Spleen (tissue), 7 donors: ENCODE results near the gene MOGAT2.
"Not testable (repeated sequence)": the region's sequence is repeated elsewhere in the genome, so short reads cannot be mapped to it uniquely, and the experiment has no call there.

Experiments used
- POLR2A ChIP-seq, 3 donors: fragments of 450-650 bp; IDR thresholded peaks; one replicate each; pipeline ENCODE4 v1.5.1; 2017; ENCODE audit warnings: antibody characterized with exemption in 3 of 3, mild to moderate bottlenecking in 1 of 3
- TF ChIP-seq, protein P1 (sequence below), 11 experiments: fragments of 200-600 bp in 7 of 11; fragments of 450-650 bp in 4 of 11; sonication (generic) in 4 of 11; IDR thresholded peaks in 8 of 11; conservative IDR thresholded peaks in 3 of 11; 1 replicate in 7 of 11; 2 replicates in 4 of 11; pipeline versions ENCODE4 v1.4.0 to v1.8.0; 2016 to 2021; ENCODE audit warnings: antibody characterized with exemption in 11 of 11, inconsistent platforms in 4 of 11, mild to moderate bottlenecking in 1 of 11
- donor health status: DM: no; HTN: no; CAD: no; lungs with moderate emphysema.
- donor health status: DM: no; HTN: no; CAD: no.
- donor health status: DM: no; HTN: no; CAD: no.

GRCh38 chr11:75683856-75684255 is 33.8 kb upstream of the MOGAT2 start:
- TF ChIP-seq, protein P1, sequence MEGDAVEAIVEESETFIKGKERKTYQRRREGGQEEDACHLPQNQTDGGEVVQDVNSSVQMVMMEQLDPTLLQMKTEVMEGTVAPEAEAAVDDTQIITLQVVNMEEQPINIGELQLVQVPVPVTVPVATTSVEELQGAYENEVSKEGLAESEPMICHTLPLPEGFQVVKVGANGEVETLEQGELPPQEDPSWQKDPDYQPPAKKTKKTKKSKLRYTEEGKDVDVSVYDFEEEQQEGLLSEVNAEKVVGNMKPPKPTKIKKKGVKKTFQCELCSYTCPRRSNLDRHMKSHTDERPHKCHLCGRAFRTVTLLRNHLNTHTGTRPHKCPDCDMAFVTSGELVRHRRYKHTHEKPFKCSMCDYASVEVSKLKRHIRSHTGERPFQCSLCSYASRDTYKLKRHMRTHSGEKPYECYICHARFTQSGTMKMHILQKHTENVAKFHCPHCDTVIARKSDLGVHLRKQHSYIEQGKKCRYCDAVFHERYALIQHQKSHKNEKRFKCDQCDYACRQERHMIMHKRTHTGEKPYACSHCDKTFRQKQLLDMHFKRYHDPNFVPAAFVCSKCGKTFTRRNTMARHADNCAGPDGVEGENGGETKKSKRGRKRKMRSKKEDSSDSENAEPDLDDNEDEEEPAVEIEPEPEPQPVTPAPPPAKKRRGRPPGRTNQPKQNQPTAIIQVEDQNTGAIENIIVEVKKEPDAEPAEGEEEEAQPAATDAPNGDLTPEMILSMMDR (IDR thresholded peaks at IDR 0.05 in 8 of 11, conservative IDR thresholded peaks at IDR 0.05 in 3 of 11) = not testable (repeated sequence)
- TF ChIP-seq POLR2A (IDR thresholded peaks at IDR 0.05) = not testable (repeated sequence)
